Activated CD4-positive, alpha-beta T cell treated with anti-CD3 and anti-CD28 coated beads for 36 hours (primary cell): ENCODE measurements around the gene TKT. TPM values are rescaled to one million over a fixed set of nuclear protein-coding genes. Genes with fewer than 3 reads are reported as not detected.

Experiments
- ATAC-seq: fragments of 200-7000 bp; cut with Tn5 transposase; one replicate; pipeline ENCODE4 v1.10.0; 2021; ENCODE audit warnings: mild to moderate bottlenecking, moderate library complexity
- CTCF ChIA-PET: fragments of 350-600 bp; sonication (Branson Sonifier 250); formaldehyde crosslinking; loops from one replicate; lab custom pipeline; 2021; ENCODE audit warnings: antibody characterized with exemption; lab: Charles Lee
- POLR2A ChIA-PET: fragments of 350-600 bp; sonication (Branson Sonifier 250); formaldehyde crosslinking; loops from one replicate; lab custom pipeline; 2021; ENCODE audit warnings: antibody characterized with exemption, inconsistent platforms; lab: Charles Lee
- DNase-seq: peaks from one replicate; pipeline ENCODE4 v3.0.0-alpha.2; 2020
- H3K27ac Mint-ChIP-seq: one replicate; pipeline ENCODE4 v1.8.0; 2021; ENCODE audit warnings: mixed read lengths
- H3K27me3 Mint-ChIP-seq: one replicate; pipeline ENCODE4 v1.8.0; 2021; ENCODE audit warnings: mixed read lengths
- H3K36me3 Mint-ChIP-seq: one replicate; pipeline ENCODE4 v1.8.0; 2021; ENCODE audit warnings: low read depth, mixed read lengths
- H3K4me1 Mint-ChIP-seq: one replicate; pipeline ENCODE4 v1.8.0; 2021; ENCODE audit warnings: mixed read lengths
- H3K4me3 Mint-ChIP-seq: one replicate; pipeline ENCODE4 v1.8.0; 2021; ENCODE audit warnings: mild to moderate bottlenecking, moderate library complexity, mixed read lengths
- H3K9me3 Mint-ChIP-seq: one replicate; pipeline ENCODE4 v1.8.0; 2021; ENCODE audit warnings: low read depth, mixed read lengths
- intact Hi-C, 2 experiments: fragments of 100-400 bp; cut with DNase I in 1 of 2; cut with micrococcal nuclease in 1 of 2; formaldehyde crosslinking; loops; one replicate each; pipeline versions ENCODE4 v1.14.2 to v1.15.1; 2022 to 2024; cut with DNase I, micrococcal nuclease
- total RNA-seq, 2 experiments: library from RNA; stranded (reverse); gene quantifications; one replicate each; pipeline ENCODE4 v1.2.3, GENCODE V29; 2021

The TKT gene
- total RNA-seq, 2 experiments from 2014 or later, result 320 to 418 TPM

DNA sequence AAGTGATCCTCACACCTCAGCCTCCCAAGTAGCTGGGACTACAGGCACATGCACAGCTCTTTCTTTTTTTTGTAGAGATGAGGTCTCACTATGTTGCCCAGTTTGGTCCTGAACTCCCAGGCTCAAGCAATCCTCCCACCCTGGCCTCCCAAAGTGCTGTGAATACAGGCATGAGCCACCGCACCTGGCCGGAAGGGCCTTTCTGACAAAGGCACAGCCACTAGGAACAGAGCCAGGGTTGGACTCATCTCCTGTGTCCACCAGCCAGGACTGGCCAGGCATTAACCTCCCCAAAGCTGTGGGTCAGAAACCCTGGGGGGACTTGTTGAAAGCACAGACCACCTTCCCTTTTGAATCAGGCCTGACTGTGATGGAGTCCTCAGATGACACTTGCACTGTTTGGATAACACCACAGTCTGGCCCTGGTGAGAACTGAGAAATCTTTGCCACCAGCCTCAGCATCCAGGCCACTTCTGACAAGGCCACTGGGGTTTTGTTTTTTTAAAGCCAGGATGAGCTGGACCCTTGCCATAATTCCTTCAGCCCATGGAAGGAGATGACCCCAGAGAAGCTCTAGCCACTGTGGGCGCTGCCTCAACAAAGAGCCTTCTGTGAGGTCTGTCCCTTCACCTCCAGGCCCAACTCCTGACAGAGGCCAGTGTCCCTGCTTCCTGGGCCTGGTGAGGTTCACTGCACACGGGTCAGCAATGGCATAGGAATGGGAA is 4.8 kb downstream of the TKT start:
- POLR2A ChIA-PET, result interaction anchor here (0.8 kb wide), 1 partner anchor 192 kb away, joined by 4 read pairs; no protein-coding TSS in a partner anchor
- H3K4me3 Mint-ChIP-seq, result no peak overlapping the region
- intact Hi-C loops, result no loop called here

DNA sequence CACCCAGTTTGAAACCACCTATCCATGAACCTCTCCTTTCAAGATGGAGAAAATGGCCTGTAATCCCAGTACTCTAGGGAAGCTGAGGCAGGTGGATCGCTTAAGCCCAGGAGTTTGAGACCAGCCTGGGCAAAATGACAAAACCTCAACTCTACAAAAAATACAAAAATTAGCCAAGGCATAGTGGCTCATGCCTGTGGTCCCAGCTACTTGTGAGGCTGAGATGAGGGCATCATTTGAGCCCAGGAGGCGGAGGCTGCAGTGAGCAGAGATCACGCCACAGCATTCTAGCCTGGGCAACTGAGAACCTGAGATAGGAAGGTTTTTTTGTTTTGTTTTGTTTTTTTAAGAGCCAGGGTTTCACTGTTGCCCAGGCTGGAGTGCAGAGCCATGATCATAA is 5.4 kb downstream of the TKT start:
- POLR2A ChIA-PET, result no interaction called here
- no peak overlapping the region for H3K27ac Mint-ChIP-seq

More for the DNA sequence above, 4.8 kb downstream of the TKT start:
- Mint-ChIP-seq H3K9me3 (no peaks in the 10 kb centered on the region), H3K27me3 (no peaks in the 10 kb centered on the region), H3K27ac (peak overlapping the region; percentile 37), H3K36me3 (peaks cover 33% of the 10 kb centered on the region), H3K4me1 (peaks cover 57% of the 10 kb centered on the region)
- DNase-seq, result no peak
- no peak for ATAC-seq
- CTCF ChIA-PET, result interaction anchor here (0.5 to 1.4 kb wide), 2 partner anchors 55 to 114 kb away, joined by 3 read pairs; no protein-coding TSS in a partner anchor

DNA sequence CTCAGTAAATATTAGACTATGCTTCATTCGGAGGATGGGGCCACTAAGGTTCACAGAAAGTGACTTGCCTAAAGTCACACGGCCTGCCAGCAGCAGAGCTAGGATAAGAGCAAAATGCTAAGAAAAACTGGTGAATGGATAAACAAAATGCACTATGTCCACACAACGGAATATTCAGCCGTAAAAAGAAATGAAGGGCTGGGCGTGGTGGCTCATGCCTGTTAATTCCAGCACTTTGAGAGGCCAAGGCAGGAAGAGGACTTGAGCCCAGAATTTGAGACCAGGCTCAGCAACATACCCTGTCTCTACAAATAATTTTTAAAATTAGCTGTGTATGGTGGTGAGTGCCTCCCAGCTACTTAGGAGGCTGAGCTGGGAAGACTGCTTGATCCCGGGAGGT is 7.7 kb downstream of the TKT start:
- CTCF ChIA-PET, result interaction anchor here (0.6 to 1.3 kb wide), 3 partner anchors 23 to 114 kb away, joined by 3 to 7 read pairs (median 4); no protein-coding TSS in a partner anchor
- intact Hi-C loops, result no loop called here
- no peak for ATAC-seq
- H3K27me3 Mint-ChIP-seq, result no peaks in the 10 kb centered on the region
- H3K4me1 Mint-ChIP-seq, result peaks cover 48% of the 10 kb centered on the region
- no peaks in the 10 kb centered on the region for H3K9me3 Mint-ChIP-seq
- POLR2A ChIA-PET, result no interaction called here
- no peak overlapping the region for H3K27ac Mint-ChIP-seq
- H3K36me3 Mint-ChIP-seq, result peaks cover 24% of the 10 kb centered on the region
- DNase-seq, result no peak
- H3K4me3 Mint-ChIP-seq, result no peak overlapping the region

More for the DNA sequence above, 5.4 kb downstream of the TKT start:
- Mint-ChIP-seq H3K9me3 (no peaks in the 10 kb centered on the region), H3K4me3 (no peak overlapping the region), H3K36me3 (peaks cover 36% of the 10 kb centered on the region), H3K4me1 (peaks cover 57% of the 10 kb centered on the region), H3K27me3 (no peaks in the 10 kb centered on the region)
- intact Hi-C loops, result no loop called here
- no peak for ATAC-seq
- CTCF ChIA-PET, result no interaction called here
- DNase-seq, result no peak

GRCh38 chr3:53247619-53248018 is 8.2 kb downstream of the TKT start:
- H3K27ac Mint-ChIP-seq, result peak overlapping the region; percentile 63
- H3K9me3 Mint-ChIP-seq, result no peaks in the 10 kb centered on the region
- peaks cover 21% of the 10 kb centered on the region for H3K36me3 Mint-ChIP-seq
- POLR2A ChIA-PET, result interaction anchor here (0.7 kb wide), 1 partner anchor 270 kb away, joined by 4 read pairs; no protein-coding TSS in a partner anchor
- intact Hi-C loops, result no loop called here
- no peak overlapping the region for H3K4me3 Mint-ChIP-seq
- H3K27me3 Mint-ChIP-seq, result no peaks in the 10 kb centered on the region
- CTCF ChIA-PET, result interaction anchor here (0.6 to 1.1 kb wide), 2 partner anchors 10 to 23 kb away, joined by 3 read pairs; no protein-coding TSS in a partner anchor
- ATAC-seq (no peak), DNase-seq (no peak)
- H3K4me1 Mint-ChIP-seq, result peaks cover 43% of the 10 kb centered on the region

- no peak for DNase-seq
- Mint-ChIP-seq H3K4me1 (peaks cover 15% of the 10 kb centered on the region), H3K4me3 (no peak overlapping the region), H3K36me3 (peaks cover 27% of the 10 kb centered on the region), H3K9me3 (no peaks in the 10 kb centered on the region), H3K27me3 (no peaks in the 10 kb centered on the region), H3K27ac (no peak overlapping the region)
- intact Hi-C loops, result no loop called here
- POLR2A ChIA-PET, result no interaction called here
- CTCF ChIA-PET, result interaction anchor here (0.6 to 2.0 kb wide), 2 partner anchors 79 to 130 kb away, joined by 3 to 6 read pairs; no protein-coding TSS in a partner anchor
- ATAC-seq, result no peak
Measured at GRCh38 chr3:53244271-53244670, 11.6 kb downstream of the TKT start.

GRCh38 chr3:53243785-53244184 is 12.0 kb downstream of the TKT start:
- ATAC-seq (no peak), DNase-seq (no peak)
- H3K4me3 Mint-ChIP-seq, result no peak overlapping the region
- H3K27ac Mint-ChIP-seq, result no peak overlapping the region
- POLR2A ChIA-PET, result no interaction called here
- H3K27me3 Mint-ChIP-seq, result no peaks in the 10 kb centered on the region
- H3K4me1 Mint-ChIP-seq, result peaks cover 15% of the 10 kb centered on the region
- no peaks in the 10 kb centered on the region for H3K9me3 Mint-ChIP-seq
- peaks cover 30% of the 10 kb centered on the region for H3K36me3 Mint-ChIP-seq
- CTCF ChIA-PET, result interaction anchor here (0.6 to 2.0 kb wide), 2 partner anchors 80 to 129 kb away, joined by 3 to 6 read pairs; no protein-coding TSS in a partner anchor
- intact Hi-C loops, result no loop called here

DNA sequence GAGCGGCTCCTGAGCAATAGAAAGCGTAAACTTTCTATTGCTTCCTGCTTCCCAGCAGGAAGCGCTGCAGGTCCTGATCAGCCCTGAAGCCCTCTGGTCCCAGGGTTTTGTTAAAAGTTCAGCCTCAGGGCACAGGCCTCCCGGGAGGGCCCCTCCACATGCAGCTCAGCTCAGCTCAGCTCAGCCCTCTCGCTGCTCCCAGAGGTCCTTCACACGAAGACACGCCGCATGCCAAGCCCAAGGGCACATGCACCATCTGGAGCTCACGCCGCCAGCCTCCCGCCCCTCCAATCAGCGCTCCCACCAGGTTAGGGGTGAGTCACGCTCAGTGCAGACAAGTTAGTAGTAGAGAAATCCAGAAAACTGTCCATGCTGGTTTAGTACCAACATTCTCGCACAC is 12.7 kb downstream of the TKT start:
- no peak overlapping the region for H3K27ac Mint-ChIP-seq
- H3K36me3 Mint-ChIP-seq, result peaks cover 28% of the 10 kb centered on the region
- no peaks in the 10 kb centered on the region for H3K9me3 Mint-ChIP-seq
- ATAC-seq, result no peak
- POLR2A ChIA-PET, result no interaction called here
- CTCF ChIA-PET, result interaction anchor here (2.0 kb wide), 1 partner anchor 129 kb away, joined by 6 read pairs; no protein-coding TSS in a partner anchor
- H3K27me3 Mint-ChIP-seq, result no peaks in the 10 kb centered on the region
- no peak overlapping the region for H3K4me3 Mint-ChIP-seq
- intact Hi-C loops, result no loop called here
- H3K4me1 Mint-ChIP-seq, result peaks cover 12% of the 10 kb centered on the region
- DNase-seq, result no peak

- intact Hi-C loops, result no loop called here
- ChIA-PET CTCF (interaction anchor here (2.0 kb wide), 1 partner anchor 128 kb away, joined by 6 read pairs; no protein-coding TSS in a partner anchor), POLR2A (interaction anchor here (1.1 kb wide), 1 partner anchor 69 kb away, joined by 3 read pairs; no protein-coding TSS in a partner anchor)
- H3K27ac Mint-ChIP-seq, result no peak overlapping the region
- H3K27me3 Mint-ChIP-seq, result no peaks in the 10 kb centered on the region
- DNase-seq (no peak), ATAC-seq (no peak)
- H3K4me1 Mint-ChIP-seq, result peaks cover 7% of the 10 kb centered on the region
- no peaks in the 10 kb centered on the region for H3K9me3 Mint-ChIP-seq
- H3K36me3 Mint-ChIP-seq, result peaks cover 23% of the 10 kb centered on the region
- no peak overlapping the region for H3K4me3 Mint-ChIP-seq
Measured at GRCh38 chr3:53242642-53243041, 13.2 kb downstream of the TKT start.

GRCh38 chr3:53242155-53242554 is 13.7 kb downstream of the TKT start:
- CTCF ChIA-PET, result no interaction called here
- no peak for DNase-seq
- no peak overlapping the region for H3K27ac Mint-ChIP-seq
- H3K9me3 Mint-ChIP-seq, result no peaks in the 10 kb centered on the region
- POLR2A ChIA-PET, result interaction anchor here (1.1 kb wide), 1 partner anchor 70 kb away, joined by 3 read pairs; no protein-coding TSS in a partner anchor
- no peaks in the 10 kb centered on the region for H3K27me3 Mint-ChIP-seq
- intact Hi-C loops, result no loop called here
- peaks cover 22% of the 10 kb centered on the region for H3K36me3 Mint-ChIP-seq
- no peak for ATAC-seq
- H3K4me1 Mint-ChIP-seq, result peaks cover 6% of the 10 kb centered on the region
- no peak overlapping the region for H3K4me3 Mint-ChIP-seq

GRCh38 chr3:53240989-53241972 is 14.5 kb downstream of the TKT start:
- intact Hi-C loops, result no loop called here
- POLR2A ChIA-PET, result interaction anchor here (1.1 kb wide), 1 partner anchor 70 kb away, joined by 3 read pairs; no protein-coding TSS in a partner anchor
- peaks cover 4% of the 10 kb centered on the region for H3K4me1 Mint-ChIP-seq
- no peaks in the 10 kb centered on the region for H3K27me3 Mint-ChIP-seq
- ATAC-seq (no peak), DNase-seq (no peak)
- CTCF ChIA-PET, result no interaction called here
- no peak overlapping the region for H3K4me3 Mint-ChIP-seq
- H3K36me3 Mint-ChIP-seq, result peaks cover 20% of the 10 kb centered on the region
- no peaks in the 10 kb centered on the region for H3K9me3 Mint-ChIP-seq
- no peak overlapping the region for H3K27ac Mint-ChIP-seq

DNA sequence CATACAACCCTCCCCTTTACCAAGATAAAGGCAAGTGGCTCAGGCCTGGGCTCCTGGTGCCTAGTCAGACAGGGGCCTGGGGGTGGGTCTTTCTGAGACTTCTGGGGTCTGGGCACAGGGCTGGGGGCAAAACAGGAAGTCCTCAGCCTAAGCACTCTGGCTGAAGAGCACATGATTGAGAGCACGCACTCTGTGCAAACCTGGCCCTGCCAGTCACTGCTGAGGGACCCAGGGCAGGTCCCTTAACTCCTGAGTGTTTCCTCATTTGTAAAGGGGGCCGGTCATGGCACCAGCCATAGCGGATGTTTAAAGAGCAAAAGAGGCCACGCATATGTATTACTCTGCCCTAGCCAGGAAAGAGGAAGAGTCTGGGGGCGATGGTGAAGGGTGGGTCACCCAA is 16.0 kb downstream of the TKT start:
- ATAC-seq (no peak), DNase-seq (no peak)
- peaks cover 2% of the 10 kb centered on the region for H3K4me1 Mint-ChIP-seq
- POLR2A ChIA-PET, result no interaction called here
- CTCF ChIA-PET, result no interaction called here
- no peaks in the 10 kb centered on the region for H3K9me3 Mint-ChIP-seq
- H3K27me3 Mint-ChIP-seq, result no peaks in the 10 kb centered on the region
- intact Hi-C loops, result no loop called here
- peaks cover 15% of the 10 kb centered on the region for H3K36me3 Mint-ChIP-seq
- no peak overlapping the region for H3K4me3 Mint-ChIP-seq
- H3K27ac Mint-ChIP-seq, result no peak overlapping the region
